ENCODE results near the gene TTC6. TPM values are rescaled to one million over a fixed set of nuclear protein-coding genes. Genes with fewer than 3 reads are reported as not detected.
"Not testable (repeated sequence)": the region's sequence is repeated elsewhere in the genome, so short reads cannot be mapped to it uniquely, and the experiment has no call there.

TTC6 gene
- total and polyA plus RNA-seq, 2 donors (not counting 3 experiments of a cell fraction or from before 2014, with no cell fraction given) = 0.75 TPM; not detected in 1

- POLR2A ChIA-PET; FAIRE-seq; H3K9ac ChIP-seq (replicated peaks; ENCODE audit: extremely low read depth, insufficient read depth, low read length); H3K9me3 ChIP-seq (replicated peaks; ENCODE audit: control insufficient read depth, insufficient read depth, low read length); dilution Hi-C loops (cut with MboI; ENCODE audit: extremely low pct_ligation_motif_present, low sequenced_read_pairs); H3K9me1 ChIP-seq (replicated peaks; ENCODE audit: control insufficient read depth, extremely low read depth, insufficient read depth, low read length); H3K4me1 ChIP-seq (ENCODE audit: control insufficient read depth, extremely low read depth, insufficient read depth, low read length); H2AFZ ChIP-seq (ENCODE audit: low read depth, low read length); H3K4me3 ChIP-seq (replicated peaks in 1 of 3; ENCODE audit: insufficient read depth in 1 of 3, low read depth in 1 of 3, low read length in 3 of 3); DNase-seq (ENCODE audit: low read depth, low spot score); H3K4me2 ChIP-seq (ENCODE audit: insufficient read depth, low read length); H3K27ac ChIP-seq (ENCODE audit: insufficient read depth, low read depth, low read length); intact Hi-C loops (cut with micrococcal nuclease); H3K36me3 ChIP-seq (ENCODE audit: control insufficient read depth in 2 of 2, extremely low read depth in 1 of 2, insufficient read depth in 2 of 2, low read length in 2 of 2); H3K27me3 ChIP-seq (ENCODE audit: control insufficient read depth in 2 of 2, insufficient read depth in 2 of 2, low read length in 2 of 2); H3K79me2 ChIP-seq (ENCODE audit: control insufficient read depth, insufficient read depth, low read length); BruUV-seq (replicated peaks); H4K20me1 ChIP-seq (replicated peaks; ENCODE audit: control insufficient read depth, extremely low read depth, insufficient read depth, low read length); CTCF ChIA-PET: not testable (repeated sequence)
These were observed 39.8 kb upstream of the TTC6 start for GRCh38 chr14:37555596-37555995.

GRCh38 chr14:37558740-37559139, 36.7 kb upstream of the TTC6 start:
- H3K4me1 ChIP-seq (ENCODE audit: control insufficient read depth, extremely low read depth, insufficient read depth, low read length) = peaks cover 4% of the 10 kb centered on the region
- H3K27ac ChIP-seq (ENCODE audit: insufficient read depth, low read depth, low read length) = no peak overlapping the region
- no peaks in the 10 kb centered on the region for H3K79me2 ChIP-seq (ENCODE audit: control insufficient read depth, insufficient read depth, low read length)
- H3K9me3 ChIP-seq (replicated peaks; ENCODE audit: control insufficient read depth, insufficient read depth, low read length) = no peaks in the 10 kb centered on the region
- H4K20me1 ChIP-seq (replicated peaks; ENCODE audit: control insufficient read depth, extremely low read depth, insufficient read depth, low read length) = no peaks in the 10 kb centered on the region
- FAIRE-seq = no peak
- H2AFZ ChIP-seq (ENCODE audit: low read depth, low read length) = no peak overlapping the region
- TF ChIP-seq MYC (IDR thresholded peaks at IDR 0.05; ENCODE audit: low read depth, low read length) (no peak), POLR2AphosphoS5 (IDR thresholded peaks at IDR 0.05; ENCODE audit: insufficient read depth, low read depth, low read length) (no peak), EZH2 (IDR thresholded peaks at IDR 0.05; ENCODE audit: borderline replicate concordance, low read depth, low read length, severe bottlenecking) (no peak), JUN (IDR thresholded peaks at IDR 0.05; ENCODE audit: borderline replicate concordance, insufficient read depth, insufficient read length, low read depth) (no peak), MAX (IDR thresholded peaks at IDR 0.05; ENCODE audit: insufficient read depth, insufficient read length) (no peak), CTCF (IDR thresholded peaks at IDR 0.05; ENCODE audit: extremely low read depth in 1 of 2, insufficient read depth in 1 of 2, low read depth in 1 of 2, low read length in 2 of 2) (no peak), FOS (IDR thresholded peaks at IDR 0.05; ENCODE audit: borderline replicate concordance, insufficient read depth, low read length) (no peak), POLR2A (IDR thresholded peaks at IDR 0.05; ENCODE audit: low read depth, low read length) (no peak), GATA2 (IDR thresholded peaks at IDR 0.05; ENCODE audit: insufficient read depth, insufficient read length, low read depth, low read length) (no peak)
- no peaks in the 10 kb centered on the region for H3K36me3 ChIP-seq (ENCODE audit: control insufficient read depth in 2 of 2, extremely low read depth in 1 of 2, insufficient read depth in 2 of 2, low read length in 2 of 2)
- H3K9ac ChIP-seq (replicated peaks; ENCODE audit: extremely low read depth, insufficient read depth, low read length) = no peak overlapping the region
- no TSS peak for BruUV-seq (replicated peaks)
- ChIA-PET CTCF (no interaction called here), POLR2A (no interaction called here)
- no peak overlapping the region for H3K4me3 ChIP-seq (replicated peaks in 1 of 3; ENCODE audit: insufficient read depth in 1 of 3, low read depth in 1 of 3, low read length in 3 of 3)
- DNase-seq (ENCODE audit: low read depth, low spot score) = no peak
- no peak overlapping the region for H3K4me2 ChIP-seq (ENCODE audit: insufficient read depth, low read length)
- no peaks in the 10 kb centered on the region for H3K9me1 ChIP-seq (replicated peaks; ENCODE audit: control insufficient read depth, extremely low read depth, insufficient read depth, low read length)
- no peaks in the 10 kb centered on the region for H3K27me3 ChIP-seq (ENCODE audit: control insufficient read depth in 2 of 2, insufficient read depth in 2 of 2, low read length in 2 of 2)
- dilution Hi-C loops (cut with MboI; ENCODE audit: extremely low pct_ligation_motif_present, low sequenced_read_pairs) (no loop called here), intact Hi-C loops (cut with micrococcal nuclease) (no loop called here)
